ENCODE results near the gene DNAJC13. TPM values are rescaled to one million over a fixed set of nuclear protein-coding genes. Genes with fewer than 3 reads are reported as not detected.

The DNAJC13 gene
- total RNA-seq, 4 donors from 2014 or later, result 43.6 to 73.7 (median 61.1) TPM

- ATAC-seq, result no peak
- Histone ChIP-seq H3K27me3 (no peaks in the 10 kb centered on the region), H3K4me3 (no peak overlapping the region), H3K36me3 (peaks cover 0 to 70% of the 10 kb centered on the region in 2 donors), H3K27ac (no peak overlapping the region), H3K4me1 (peaks cover 0 to 13% (median 0%) of the 10 kb centered on the region in 3 donors), H3K9me3 (no peaks in the 10 kb centered on the region)
- TF ChIP-seq POLR2A (IDR thresholded peaks at IDR 0.05) (no peak), POLR2AphosphoS5 (IDR thresholded peaks at IDR 0.05) (no peak), CTCF (IDR thresholded peaks at IDR 0.05) (no peak), EP300 (IDR thresholded peaks at IDR 0.05) (no peak)
- WGBS, 2 donors (ENCODE audit: low coverage in 1 of 2), result 57 to 61% methylated on average over 4 of the region's 5 CpGs
Measured at GRCh38 chr3:132538072-132538471, 120.8 kb downstream of the DNAJC13 start.

GRCh38 chr3:132539681-132540080, 122.4 kb downstream of the DNAJC13 start:
- Histone ChIP-seq H3K36me3 (peaks cover 0 to 54% of the 10 kb centered on the region in 2 donors), H3K9me3 (no peaks in the 10 kb centered on the region), H3K4me1 (peaks cover 0 to 13% (median 2%) of the 10 kb centered on the region in 3 donors), H3K27ac (no peak overlapping the region), H3K4me3 (no peak overlapping the region), H3K27me3 (no peaks in the 10 kb centered on the region)
- TF ChIP-seq CTCF (IDR thresholded peaks at IDR 0.05) (no peak), POLR2AphosphoS5 (IDR thresholded peaks at IDR 0.05) (no peak), EP300 (IDR thresholded peaks at IDR 0.05) (no peak), POLR2A (IDR thresholded peaks at IDR 0.05) (no peak)
- ATAC-seq, result no peak
- 66 to 94% methylated on average over 3 of the region's 3 CpGs for WGBS, 2 donors (ENCODE audit: low coverage in 1 of 2)

- no peaks in the 10 kb centered on the region for H3K27me3 ChIP-seq
- TF ChIP-seq EP300 (IDR thresholded peaks at IDR 0.05) (no peak), CTCF (IDR thresholded peaks at IDR 0.05) (no peak), POLR2A (IDR thresholded peaks at IDR 0.05) (no peak), POLR2AphosphoS5 (IDR thresholded peaks at IDR 0.05) (no peak)
- no peak overlapping the region for H3K4me3 ChIP-seq
- WGBS, 2 donors (ENCODE audit: low coverage in 1 of 2), result 59 to 64% methylated on average over 2 of the region's 2 CpGs
- no peak overlapping the region for H3K27ac ChIP-seq
- H3K9me3 ChIP-seq, result no peaks in the 10 kb centered on the region
- peaks cover 0 to 2% (median 0%) of the 10 kb centered on the region in 3 donors for H3K4me1 ChIP-seq
- peaks cover 0 to 41% of the 10 kb centered on the region in 2 donors for H3K36me3 ChIP-seq
- ATAC-seq, result no peak
Measured at GRCh38 chr3:132542577-132542976, 125.3 kb downstream of the DNAJC13 start.

- 35 to 61% methylated on average over 2 of the region's 2 CpGs for WGBS, 2 donors (ENCODE audit: low coverage in 1 of 2)
- peak; percentile 42 for TF ChIP-seq POLR2AphosphoS5 (IDR thresholded peaks at IDR 0.05)
- TF ChIP-seq CTCF (IDR thresholded peaks at IDR 0.05), result no peak
- TF ChIP-seq EP300 (IDR thresholded peaks at IDR 0.05), result no peak
- Histone ChIP-seq H3K4me1 (peaks cover 0 to 2% (median 0%) of the 10 kb centered on the region in 3 donors), H3K36me3 (peaks cover 0 to 35% of the 10 kb centered on the region in 2 donors), H3K4me3 (no peak overlapping the region), H3K9me3 (no peaks in the 10 kb centered on the region), H3K27me3 (no peaks in the 10 kb centered on the region), H3K27ac (no peak overlapping the region)
- peak; percentile 23 for ATAC-seq
Measured at GRCh38 chr3:132543011-132543739, 125.9 kb downstream of the DNAJC13 start.

GRCh38 chr3:132544130-132544529, 126.8 kb downstream of the DNAJC13 start:
- no peak overlapping the region for H3K4me3 ChIP-seq
- H3K4me1 ChIP-seq, result peaks cover 0 to 2% (median 0%) of the 10 kb centered on the region in 3 donors
- no peaks in the 10 kb centered on the region for H3K27me3 ChIP-seq
- no peak overlapping the region for H3K27ac ChIP-seq
- ATAC-seq, result no peak
- TF ChIP-seq EP300 (IDR thresholded peaks at IDR 0.05), result no peak
- TF ChIP-seq POLR2A (IDR thresholded peaks at IDR 0.05), result no peak
- no peak for TF ChIP-seq CTCF (IDR thresholded peaks at IDR 0.05)
- TF ChIP-seq POLR2AphosphoS5 (IDR thresholded peaks at IDR 0.05), result no peak
- H3K36me3 ChIP-seq, result peaks cover 0 to 25% of the 10 kb centered on the region in 2 donors
- H3K9me3 ChIP-seq, result no peaks in the 10 kb centered on the region
- WGBS, 2 donors (ENCODE audit: low coverage in 1 of 2), result 100% methylated on average over 2 of the region's 2 CpGs; no CpG with 5 or more reads in 1 of the 2 donors

Measured in gastroesophageal sphincter (tissue), 4 donors.